Psoas muscle (tissue), 8 donors: ENCODE measurements around the gene OLA1. TPM values are rescaled to one million over a fixed set of nuclear protein-coding genes. Genes with fewer than 3 reads are reported as not detected.

Experiments used
- ATAC-seq, 4 donors: fragments of 200-7000 bp; cut with Tn5 transposase; one replicate each; pipeline ENCODE4 v1.9.1; 2020; ENCODE audit warnings: moderate library complexity in 3 of 4, mild to moderate bottlenecking in 2 of 4
- DNase-seq, 2 donors: peaks; one replicate each; pipeline ENCODE4 v3.0.0-alpha.2; 2020
- H3K27ac ChIP-seq: fragments of 200-600 bp; one replicate; pipeline ENCODE4 v1.8.0; 2022
- H3K27me3 ChIP-seq, 3 donors: fragments of 200-600 bp in 1 of 3; one replicate each; pipeline versions ENCODE4 v1.6.1 to v1.8.0; 2013 to 2022; ENCODE audit warnings: low read length in 2 of 3, mild to moderate bottlenecking in 2 of 3, moderate library complexity in 1 of 3; ENCODE audit not compliant: insufficient read depth in 3 of 3
- H3K36me3 ChIP-seq, 2 donors: fragments of 200-600 bp in 1 of 2; one replicate each; pipeline versions ENCODE4 v1.6.1 to v1.8.0; 2013 to 2022; ENCODE audit warnings: low read depth in 1 of 2, mild to moderate bottlenecking in 1 of 2, moderate library complexity in 1 of 2; ENCODE audit not compliant: insufficient read depth in 1 of 2
- H3K4me1 ChIP-seq: fragments of 200-600 bp; one replicate; pipeline ENCODE4 v1.8.0; 2022
- H3K4me3 ChIP-seq: fragments of 200-600 bp; one replicate; pipeline ENCODE4 v1.8.0; 2022; ENCODE audit warnings: mild to moderate bottlenecking
- H3K9me3 ChIP-seq: fragments of 200-600 bp; one replicate; pipeline ENCODE4 v1.8.0; 2022
- CTCF ChIP-seq: fragments of 200-600 bp; IDR thresholded peaks from one replicate; pipeline ENCODE4 v1.8.0; 2022; ENCODE audit warnings: antibody characterized with exemption
- WGBS, 3 donors: extraction: QIAGEN DNeasy Blood & Tissue Kit; methylation state at CpG; one replicate each; pipeline versions ENCODE4 v1.1.6 to v1.1.7; 2013; 5-methylcytosine and 5-hydroxymethylcytosine counted together
- intact Hi-C, 2 donors: fragments of 100-400 bp; cut with DNase I; formaldehyde crosslinking; loops; one replicate each; pipeline versions ENCODE4 v1.11.0 to v1.14.2; 2022
- polyA plus RNA-seq, 3 donors: library from polyadenylated mRNA; stranded (reverse); fragments of 200-250 nt; gene quantifications; one replicate each; pipeline ENCODE4 v1.2.3, GENCODE V29; 2013
- total RNA-seq, 4 donors: library from RNA; stranded (reverse); fragmentation: NEBNext Ultra II Directional in 2 of 4; extraction: Animal tissue kit (Norgen Biotek cat#: 25700) in 2 of 4; gene quantifications; one replicate each; pipeline versions ENCODE4 v1.2.1 to v1.2.4, GENCODE V29; 2021 to 2023
- donor health status: healthy with polysubstance abuse.
- donor health status: DM: no; HTN: no; CAD: no; lungs with moderate emphysema.
- donor health status: Bipolar disorder and iron deficiency.
- donor health status: healthy.
- donor health status: DM: yes; HTN: yes; CAD: no.
- donor health status: DM: no; HTN: no; CAD: no.
- donor health status: DM: no; HTN: no; CAD: no.
- donor health status: DM: yes; HTN: yes; CAD: no.

The OLA1 gene
- total and polyA plus RNA-seq, 7 donors = 86.8 to 125 (median 112) TPM

DNA sequence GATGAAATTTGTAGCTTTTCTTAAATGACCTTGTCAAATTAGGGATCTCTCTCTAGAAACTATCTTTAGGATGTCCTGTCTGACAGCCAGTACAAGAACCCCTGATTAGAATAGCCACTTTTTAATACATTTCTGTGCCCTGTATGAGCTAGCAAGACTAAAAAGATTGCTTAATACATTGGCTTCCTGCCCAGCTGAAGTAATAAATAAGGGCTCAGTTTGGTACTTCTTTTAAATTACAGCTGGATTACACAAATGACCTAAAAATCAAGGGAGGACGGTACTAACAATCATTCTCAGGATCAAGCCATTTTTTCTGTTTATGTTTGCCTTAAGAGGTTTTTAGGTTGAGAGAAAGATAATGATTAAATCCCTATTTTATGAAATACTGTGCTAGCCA, 11.6 kb upstream of the OLA1 start:
- Histone ChIP-seq H3K4me3 (no peak overlapping the region), H3K9me3 (no peaks in the 10 kb centered on the region), H3K27me3 (no peaks in the 10 kb centered on the region), H3K27ac (no peak overlapping the region), H3K36me3 (no peaks in the 10 kb centered on the region), H3K4me1 (no peaks in the 10 kb centered on the region)
- WGBS, 3 donors = 18 to 24% (median 24%) methylated on average over 1 of the region's 1 CpG
- no peak for DNase-seq
- intact Hi-C loops = loop anchor here in 1 of 2 donors (10.0 kb wide), 1 partner anchor 45 kb away; no protein-coding TSS in a partner anchor
- ATAC-seq = no peak
- TF ChIP-seq CTCF = no peak

DNA sequence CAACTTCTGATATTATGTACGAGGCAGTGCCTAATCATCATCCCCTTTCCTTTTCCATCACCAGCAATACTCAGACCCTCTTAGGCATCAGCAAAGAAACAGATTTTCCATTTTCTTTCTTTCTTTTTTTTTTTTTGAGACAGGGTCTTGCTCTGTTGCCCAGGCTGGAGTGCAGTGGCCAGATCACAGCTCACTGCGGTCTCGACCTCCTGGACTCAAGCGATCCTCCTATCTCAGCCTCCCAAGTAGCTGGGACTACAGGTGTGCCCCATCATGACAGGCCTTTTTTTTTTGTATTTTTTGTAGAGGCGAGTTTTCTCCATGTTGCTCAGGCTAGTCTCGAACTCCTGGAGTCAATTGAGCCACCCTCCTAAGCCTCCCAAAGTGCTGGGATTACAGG, 5.9 kb upstream of the OLA1 start:
- ATAC-seq (no peak), DNase-seq (no peak)
- Histone ChIP-seq H3K4me1 (no peaks in the 10 kb centered on the region), H3K4me3 (no peak overlapping the region), H3K36me3 (no peaks in the 10 kb centered on the region), H3K27me3 (no peaks in the 10 kb centered on the region), H3K27ac (no peak overlapping the region), H3K9me3 (no peaks in the 10 kb centered on the region)
- no peak for TF ChIP-seq CTCF
- WGBS, 3 donors = 95 to 96% (median 95%) methylated on average over 6 of the region's 6 CpGs
- intact Hi-C loops = loop anchor here in 1 of 2 donors (10.0 kb wide), 1 partner anchor 51 kb away; no protein-coding TSS in a partner anchor

DNA sequence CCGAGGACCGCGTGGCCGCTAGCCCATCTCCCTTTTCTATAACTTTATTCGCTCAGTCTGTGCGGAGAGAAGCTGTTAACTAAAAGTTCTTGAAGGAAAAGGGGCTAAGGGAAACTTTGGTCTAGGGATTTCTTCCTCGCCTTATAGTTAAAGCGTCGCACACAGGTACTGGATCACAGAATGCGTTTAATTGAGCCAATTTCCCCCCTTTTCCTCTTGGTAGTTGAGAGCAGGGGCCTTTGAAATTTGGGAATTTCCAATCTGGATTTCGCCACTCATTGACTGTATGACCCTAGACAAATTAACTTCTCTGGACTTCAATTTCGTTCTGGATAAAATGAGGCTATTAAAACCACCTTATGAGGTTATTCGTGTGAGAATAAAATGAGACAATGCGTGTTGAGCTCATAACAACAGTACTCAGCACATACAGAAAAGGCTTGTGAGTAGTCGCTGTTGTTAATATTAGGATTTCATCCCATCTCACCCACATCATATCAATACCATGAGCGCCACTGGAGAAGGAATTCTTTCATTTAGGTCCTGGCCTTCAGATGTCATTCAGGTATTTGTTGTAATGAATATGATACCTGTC, 763 bp upstream of the OLA1 start:
- peaks cover 10% of the 10 kb centered on the region for H3K4me1 ChIP-seq
- H3K4me3 ChIP-seq = peak overlapping the region; percentile 66
- 55 to 58% (median 56%) methylated on average over 16 of the region's 16 CpGs for WGBS, 3 donors
- peaks cover 0 to 14% of the 10 kb centered on the region in 2 donors for H3K36me3 ChIP-seq
- no peaks in the 10 kb centered on the region for H3K9me3 ChIP-seq
- DNase-seq (no peak), ATAC-seq (no peak)
- no peaks in the 10 kb centered on the region for H3K27me3 ChIP-seq
- TF ChIP-seq CTCF = no peak
- peak overlapping the region; percentile 93 for H3K27ac ChIP-seq
- intact Hi-C loops = loop anchor here in 1 of 2 donors (5.0 kb wide), 2 partner anchors 88 to 287 kb away; no protein-coding TSS in a partner anchor

GRCh38 chr2:174247474-174248186, 702 bp downstream of the OLA1 start:
- WGBS, 3 donors = 14 to 16% (median 15%) methylated on average over 14 of the region's 14 CpGs
- TF ChIP-seq CTCF = no peak
- no peaks in the 10 kb centered on the region for H3K27me3 ChIP-seq
- peaks cover 0 to 14% of the 10 kb centered on the region in 2 donors for H3K36me3 ChIP-seq
- peak; percentile 28 to 51 (median 37) for ATAC-seq
- H3K9me3 ChIP-seq = no peaks in the 10 kb centered on the region
- no peak for DNase-seq
- H3K4me1 ChIP-seq = peaks cover 10% of the 10 kb centered on the region
- peak overlapping the region; percentile 66 for H3K4me3 ChIP-seq
- intact Hi-C loops = loop anchor here in 1 of 2 donors (5.0 kb wide), 2 partner anchors 90 to 285 kb away; no protein-coding TSS in a partner anchor
- peak overlapping the region; percentile 93 for H3K27ac ChIP-seq
